ENCODE measurements around the gene PPM1E. TPM values are rescaled to one million over a fixed set of nuclear protein-coding genes. Genes with fewer than 3 reads are reported as not detected.

PPM1E gene
- total RNA-seq, 3 donors from 2014 or later, result 0.47 to 0.48 TPM; not detected in 1

- intact Hi-C loops (cut with DNase I, micrococcal nuclease), result no loop called here
- no peak for DNase-seq
- H3K36me3 ChIP-seq (ENCODE audit: low read depth), result no peaks in the 10 kb centered on the region
- no peaks in the 10 kb centered on the region for H3K4me1 ChIP-seq (ENCODE audit: low read depth)
- H3K4me3 ChIP-seq, result no peak overlapping the region
- no peak for ATAC-seq
- no peak for TF ChIP-seq CTCF (IDR thresholded peaks at IDR 0.05)
- H3K9me3 ChIP-seq, result no peaks in the 10 kb centered on the region
These were observed 213.5 kb downstream of the PPM1E start for GRCh38 chr17:58969156-58969555.

- H3K9me3 ChIP-seq, result no peaks in the 10 kb centered on the region
- no peak overlapping the region for H3K4me3 ChIP-seq
- DNase-seq (no peak), ATAC-seq (no peak)
- intact Hi-C loops (cut with DNase I, micrococcal nuclease), result no loop called here
- no peak for TF ChIP-seq CTCF (IDR thresholded peaks at IDR 0.05)
- H3K36me3 ChIP-seq (ENCODE audit: low read depth), result no peaks in the 10 kb centered on the region
- no peaks in the 10 kb centered on the region for H3K4me1 ChIP-seq (ENCODE audit: low read depth)
These were observed 214.0 kb downstream of the PPM1E start for GRCh38 chr17:58969612-58970011.

GRCh38 chr17:58970609-58971450 lies 215.2 kb downstream of the PPM1E start:
- TF ChIP-seq CTCF (IDR thresholded peaks at IDR 0.05), result no peak
- H3K9me3 ChIP-seq, result no peaks in the 10 kb centered on the region
- ATAC-seq (no peak), DNase-seq (no peak)
- intact Hi-C loops (cut with DNase I, micrococcal nuclease), result no loop called here
- no peaks in the 10 kb centered on the region for H3K4me1 ChIP-seq (ENCODE audit: low read depth)
- no peaks in the 10 kb centered on the region for H3K36me3 ChIP-seq (ENCODE audit: low read depth)
- no peak overlapping the region for H3K4me3 ChIP-seq

GRCh38 chr17:58974354-58974753 lies 218.7 kb downstream of the PPM1E start:
- Histone ChIP-seq H3K4me3 (no peak overlapping the region), H3K9me3 (no peaks in the 10 kb centered on the region), H3K4me1 (ENCODE audit: low read depth) (no peaks in the 10 kb centered on the region), H3K36me3 (ENCODE audit: low read depth) (no peaks in the 10 kb centered on the region)
- ATAC-seq (no peak), DNase-seq (no peak)
- intact Hi-C loops (cut with DNase I, micrococcal nuclease), result no loop called here
- TF ChIP-seq CTCF (IDR thresholded peaks at IDR 0.05), result no peak

- ATAC-seq, result no peak
- no peak for DNase-seq
- H3K4me3 ChIP-seq, result no peak overlapping the region
- no peaks in the 10 kb centered on the region for H3K4me1 ChIP-seq (ENCODE audit: low read depth)
- intact Hi-C loops (cut with DNase I, micrococcal nuclease), result no loop called here
- no peak for TF ChIP-seq CTCF (IDR thresholded peaks at IDR 0.05)
- no peaks in the 10 kb centered on the region for H3K9me3 ChIP-seq
- H3K36me3 ChIP-seq (ENCODE audit: low read depth), result no peaks in the 10 kb centered on the region
These were observed 220.9 kb downstream of the PPM1E start for GRCh38 chr17:58976541-58976940.
